SK-N-SH (cell line): ENCODE measurements around the gene MEF2D. TPM values are rescaled to one million over a fixed set of nuclear protein-coding genes. Genes with fewer than 3 reads are reported as not detected.

Source experiments
- CTCF ChIA-PET: fragments of 300-600, 350-600 bp; formaldehyde crosslinking; extraction: SDS; loops from one replicate; lab custom pipeline; 2021; lab: Yijun Ruan, JAX
- POLR2A ChIA-PET: fragments of 350-600 bp; sonication (Branson Sonifier 250); formaldehyde crosslinking; extraction: SDS; loops from one replicate; lab custom pipeline; 2020; ENCODE audit warnings: antibody characterized with exemption, inconsistent platforms; lab: Yijun Ruan, JAX
- DNase-seq: peaks from one replicate; pipeline ENCODE4 v3.0.0; 2012
- H2AFZ ChIP-seq: fragments of 200-600 bp; sonication (generic); 2 replicates; pipeline ENCODE4 v1.8.1; 2016; ENCODE audit warnings: antibody characterized with exemption, mild to moderate bottlenecking, low read depth
- H3F3A ChIP-seq: fragments of 200-600 bp; sonication (generic); replicated peaks from 2 replicates; pipeline ENCODE3; 2016; ENCODE audit warnings: antibody characterized with exemption, mild to moderate bottlenecking; ENCODE audit not compliant: insufficient read depth
- H3K27ac ChIP-seq, 2 experiments: fragments of 200-500 bp in 1 of 2; fragments of 200-600 bp in 1 of 2; sonication (Bioruptor generic) in 1 of 2; sonication (generic), shearing (Covaris generic) in 1 of 2; 2 replicates each; pipeline versions ENCODE4 v1.5.1 to v1.6.1; 2014 to 2016; ENCODE audit warnings: low read depth in 2 of 2, inconsistent platforms in 1 of 2, low read length in 1 of 2, mild to moderate bottlenecking in 1 of 2, mixed read lengths in 1 of 2
- H3K27me3 ChIP-seq: fragments of 200-600 bp; sonication (generic), shearing (Covaris generic); 2 replicates; pipeline ENCODE4 v1.6.1; 2016; ENCODE audit warnings: mixed run types; ENCODE audit not compliant: insufficient read depth
- H3K36me3 ChIP-seq, 2 experiments: fragments of 200-500 bp in 1 of 2; fragments of 200-600 bp in 1 of 2; sonication (Bioruptor generic) in 1 of 2; sonication (generic) in 1 of 2; replicated peaks in 1 of 2; 2 replicates each; pipeline versions ENCODE3 to v1.5.1; 2014 to 2016; ENCODE audit warnings: low read length in 1 of 2, mild to moderate bottlenecking in 1 of 2; ENCODE audit not compliant: insufficient read depth in 2 of 2, control insufficient read depth in 1 of 2
- H3K4me1 ChIP-seq, 2 experiments: fragments of 200-500 bp in 1 of 2; fragments of 200-600 bp in 1 of 2; sonication (Bioruptor generic) in 1 of 2; sonication (generic), shearing (Covaris generic) in 1 of 2; 2 replicates each; pipeline versions ENCODE4 v1.5.1 to v1.6.1; 2014 to 2016; ENCODE audit warnings: low read depth in 1 of 2, low read length in 1 of 2, mixed run types in 1 of 2; ENCODE audit not compliant: insufficient read depth in 2 of 2, control insufficient read depth in 1 of 2
- H3K4me2 ChIP-seq: fragments of 200-600 bp; sonication (generic), shearing (Covaris generic); 2 replicates; pipeline ENCODE4 v1.6.1; 2017; ENCODE audit warnings: mixed run types
- H3K4me3 ChIP-seq, 2 experiments: fragments of 200-500 bp in 1 of 2; fragments of 200-600 bp in 1 of 2; sonication (Bioruptor generic) in 1 of 2; sonication (generic), shearing (Covaris generic) in 1 of 2; 2 replicates each; pipeline versions ENCODE4 v1.5.1 to v1.8.1; 2014 to 2016; ENCODE audit warnings: low read depth in 2 of 2, inconsistent platforms in 1 of 2, low read length in 1 of 2, mild to moderate bottlenecking in 1 of 2, mixed read lengths in 1 of 2, moderate library complexity in 1 of 2
- H3K79me2 ChIP-seq: fragments of 200-600 bp; sonication (generic); 2 replicates; pipeline ENCODE4 v1.8.1; 2017; ENCODE audit warnings: mild to moderate bottlenecking; ENCODE audit not compliant: insufficient read depth
- H3K9ac ChIP-seq: fragments of 200-600 bp; sonication (generic); 2 replicates; pipeline ENCODE4 v1.6.1; 2017; ENCODE audit warnings: mixed run types
- H3K9me2 ChIP-seq: fragments of 200-600 bp; sonication (generic); 2 replicates; pipeline ENCODE4 v1.6.1; 2017; ENCODE audit warnings: mixed run types
- H3K9me3 ChIP-seq: fragments of 200-600 bp; sonication (generic); 2 replicates; pipeline ENCODE4 v1.6.1; 2017; ENCODE audit warnings: mixed run types, mild to moderate bottlenecking, moderate library complexity
- H4K20me1 ChIP-seq: fragments of 200-600 bp; sonication (generic); 2 replicates; pipeline ENCODE4 v1.6.1; 2017; ENCODE audit warnings: mild to moderate bottlenecking, mixed run types; ENCODE audit not compliant: insufficient read depth
- CHD2 ChIP-seq: fragments of 150-350 bp; IDR thresholded peaks from 2 replicates; pipeline ENCODE4 v1.6.1; 2018; ENCODE audit warnings: low read length; ENCODE audit not compliant: partially characterized antibody
- CTCF ChIP-seq: fragments of 200-600 bp; sonication (generic); IDR thresholded peaks from 2 replicates; pipeline ENCODE4 v1.6.1; 2017; ENCODE audit warnings: antibody characterized with exemption, mild to moderate bottlenecking, moderate library complexity
- ELF1 ChIP-seq: IDR thresholded peaks from 2 replicates; pipeline ENCODE4 v1.4.0; 2012
- EP300 ChIP-seq, 2 experiments: IDR thresholded peaks; 2 replicates each; pipeline versions ENCODE4 v1.4.0 to v1.6.1; 2012; ENCODE audit warnings: borderline replicate concordance in 1 of 2, low read depth in 1 of 2, low read length in 1 of 2
- EZH2phosphoT487 ChIP-seq: fragments of 200-600 bp; sonication (generic); IDR thresholded peaks from 2 replicates; pipeline ENCODE4 v1.6.1; 2017; ENCODE audit warnings: low read depth, mixed run types, mild to moderate bottlenecking, antibody characterized with exemption, moderate library complexity, borderline replicate concordance
- FOSL2 ChIP-seq: IDR thresholded peaks from 2 replicates; pipeline ENCODE4 v1.4.0; 2012; ENCODE audit warnings: low read depth, mild to moderate bottlenecking, moderate library complexity, borderline replicate concordance
- GABPA ChIP-seq: IDR thresholded peaks from 2 replicates; pipeline ENCODE4 v1.4.0; 2012; ENCODE audit warnings: low read depth, mild to moderate bottlenecking
- JUND ChIP-seq: IDR thresholded peaks from 2 replicates; pipeline ENCODE4 v1.4.0; 2012
- MAX ChIP-seq: IDR thresholded peaks from 2 replicates; pipeline ENCODE4 v1.4.0; 2012; ENCODE audit warnings: low read depth
- MEF2A ChIP-seq: IDR thresholded peaks from 2 replicates; pipeline ENCODE4 v1.4.0; 2012; ENCODE audit warnings: low read depth, borderline replicate concordance
- NFIC ChIP-seq: IDR thresholded peaks from 2 replicates; pipeline ENCODE4 v1.4.0; 2012; ENCODE audit warnings: borderline replicate concordance
- NRF1 ChIP-seq: IDR thresholded peaks from 2 replicates; pipeline ENCODE4 v1.6.1; 2012; ENCODE audit warnings: low read depth, mild to moderate bottlenecking, low read length
- POLR2AphosphoS5 ChIP-seq: IDR thresholded peaks from 2 replicates; pipeline ENCODE4 v1.6.1; 2012; ENCODE audit warnings: low read depth, low read length
- RAD21 ChIP-seq: IDR thresholded peaks from 2 replicates; pipeline ENCODE4 v1.6.1; 2012; ENCODE audit warnings: mild to moderate bottlenecking, low read length
- RCOR1 ChIP-seq: fragments of 150-350 bp; IDR thresholded peaks from 2 replicates; pipeline ENCODE4 v1.6.1; 2017; ENCODE audit warnings: antibody characterized with exemption, low read length
- SMC3 ChIP-seq: IDR thresholded peaks from 2 replicates; pipeline ENCODE4 v1.6.1; 2012; ENCODE audit warnings: low read depth, low read length, improper control_type of control experiment
- TEAD4 ChIP-seq: IDR thresholded peaks from 2 replicates; pipeline ENCODE4 v1.4.0; 2012; ENCODE audit warnings: mild to moderate bottlenecking, borderline replicate concordance; ENCODE audit not compliant: insufficient read depth
- YY1 ChIP-seq: IDR thresholded peaks from 2 replicates; pipeline ENCODE4 v1.4.0; 2012; ENCODE audit warnings: low read depth, mild to moderate bottlenecking
- WGBS: methylation state at CpG from one replicate; pipeline ENCODE4 v1.1.6; 2017; ENCODE audit warnings: low lambda C conversion rate; 5-methylcytosine and 5-hydroxymethylcytosine counted together
- polyA plus RNA-seq, 3 experiments: library from polyadenylated mRNA; depleted of rRNA; stranded (reverse); fragments of >200 nt; gene quantifications; 2 replicates each; pipeline ENCODE4 v1.2.3, GENCODE V29; 2012
- TF ChIP-seq, protein P1 (sequence below): fragments of 150-350 bp; IDR thresholded peaks from 2 replicates; pipeline ENCODE4 v1.6.1; 2017; ENCODE audit warnings: antibody characterized with exemption, low read length, low read depth, borderline replicate concordance

MEF2D gene
- polyA plus RNA-seq, 1 of the 3 experiments (the other 2 are of a cell fraction) = 14.3 TPM

DNA sequence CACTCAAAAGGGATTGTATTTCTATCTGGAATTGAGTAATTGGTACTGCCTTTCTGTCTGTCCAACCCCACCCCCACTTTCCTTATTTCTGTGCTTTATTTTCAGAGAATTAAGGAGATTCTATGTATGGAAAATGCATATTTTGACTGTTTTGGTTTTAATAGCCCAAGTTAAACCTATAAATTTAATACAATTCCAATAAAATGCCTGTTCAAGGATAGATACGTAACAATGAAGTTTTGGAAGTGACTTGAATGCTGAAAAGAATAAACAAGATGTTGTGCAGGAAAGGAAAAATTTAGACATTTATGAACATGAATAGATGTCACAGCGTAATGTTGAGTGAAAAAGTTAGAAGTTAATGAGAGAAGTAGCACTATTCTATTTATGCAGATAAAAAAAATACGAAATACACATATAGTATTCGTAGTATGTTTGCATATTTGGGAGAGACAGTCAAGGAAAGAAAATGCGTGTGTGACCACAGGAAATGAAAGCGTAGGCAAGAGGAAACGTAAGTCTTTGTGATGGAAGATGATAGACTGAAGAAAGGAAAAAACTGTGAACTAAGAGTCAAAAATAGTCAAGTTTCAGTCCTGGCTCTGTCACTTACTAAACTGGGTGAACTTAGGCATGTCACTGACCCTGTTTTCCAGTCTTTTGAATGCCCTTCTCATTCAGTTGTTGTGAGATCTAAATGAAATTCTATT is 62.1 kb downstream of the MEF2D start:
- WGBS = 76% methylated on average over 7 of the region's 7 CpGs
- H3F3A ChIP-seq = no peaks in the 10 kb centered on the region
- H3K4me3 ChIP-seq = no peak overlapping the region
- no peaks in the 10 kb centered on the region for H3K9me2 ChIP-seq
- H2AFZ ChIP-seq = no peak overlapping the region
- no peak overlapping the region for H3K27ac ChIP-seq
- no peaks in the 10 kb centered on the region; a peak in 1 of 4 replicates for H3K4me1 ChIP-seq
- CTCF ChIA-PET = interaction anchor here (29.5 kb wide), 1 partner anchor 55 kb away, joined by 412 read pairs; no protein-coding TSS in a partner anchor
- no peak for TF ChIP-seq ELF1
- TF ChIP-seq GABPA = no peak
- no peak for TF ChIP-seq MEF2A
- no peak for TF ChIP-seq EP300 (IDR thresholded peaks at IDR 0.05; ENCODE audit: borderline replicate concordance in 1 of 2, low read depth in 1 of 2, low read length in 1 of 2)
- TF ChIP-seq CTCF = no peak
- TF ChIP-seq NFIC = no peak
- TF ChIP-seq, all 33 proteins: peak for 0
- POLR2A ChIA-PET = no interaction called here
- H4K20me1 ChIP-seq = no peaks in the 10 kb centered on the region
- no peak for DNase-seq
- H3K9me3 ChIP-seq = no peaks in the 10 kb centered on the region
- H3K79me2 ChIP-seq = no peaks in the 10 kb centered on the region
- no peak overlapping the region for H3K9ac ChIP-seq
- H3K4me2 ChIP-seq = no peak overlapping the region
- no peaks in the 10 kb centered on the region for H3K36me3 ChIP-seq
- H3K27me3 ChIP-seq = peaks cover 67% of the 10 kb centered on the region

GRCh38 chr1:156437037-156437867 is 63.3 kb downstream of the MEF2D start:
- Histone ChIP-seq H2AFZ (no peak overlapping the region), H3K9me2 (no peaks in the 10 kb centered on the region), H3K36me3 (no peaks in the 10 kb centered on the region), H3K27ac (no peak overlapping the region), H3K27me3 (peaks cover 78% of the 10 kb centered on the region), H3K9me3 (no peaks in the 10 kb centered on the region), H3K9ac (no peak overlapping the region), H3K4me2 (no peak overlapping the region), H3K4me1 (no peaks in the 10 kb centered on the region; a peak in 1 of 4 replicates), H3K79me2 (no peaks in the 10 kb centered on the region), H3K4me3 (no peak overlapping the region), H4K20me1 (no peaks in the 10 kb centered on the region), H3F3A (no peaks in the 10 kb centered on the region)
- 80% methylated on average over 14 of the region's 19 CpGs for WGBS
- ChIA-PET POLR2A (no interaction called here), CTCF (interaction anchor here (0.8 to 29.5 kb wide), 8 partner anchors 8 to 53 kb away, joined by 3 to 412 read pairs (median 4); no protein-coding TSS in a partner anchor)
- no peak for DNase-seq
- TF ChIP-seq SMC3 (no peak), NRF1 (no peak), RCOR1 (no peak), RAD21 (no peak), POLR2AphosphoS5 (no peak), TEAD4 (no peak), EZH2phosphoT487 (no peak), MAX (no peak), ELF1 (no peak), YY1 (no peak), FOSL2 (no peak), JUND (no peak), CHD2 (no peak)
- TF ChIP-seq, protein P1, sequence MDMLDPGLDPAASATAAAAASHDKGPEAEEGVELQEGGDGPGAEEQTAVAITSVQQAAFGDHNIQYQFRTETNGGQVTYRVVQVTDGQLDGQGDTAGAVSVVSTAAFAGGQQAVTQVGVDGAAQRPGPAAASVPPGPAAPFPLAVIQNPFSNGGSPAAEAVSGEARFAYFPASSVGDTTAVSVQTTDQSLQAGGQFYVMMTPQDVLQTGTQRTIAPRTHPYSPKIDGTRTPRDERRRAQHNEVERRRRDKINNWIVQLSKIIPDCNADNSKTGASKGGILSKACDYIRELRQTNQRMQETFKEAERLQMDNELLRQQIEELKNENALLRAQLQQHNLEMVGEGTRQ = no peak
